ENCODE results near the gene MUC21.

GRCh38 chr6:30940361-30940986 is 43.0 kb upstream of the MUC21 start, which contains the start of gene MUCL3:
- TF ChIP-seq CTCF (IDR thresholded peaks at IDR 0.05 in 4 of 5, conservative IDR thresholded peaks at IDR 0.05 in 1 of 5) (no peak), POLR2A (IDR thresholded peaks at IDR 0.05) (no peak)

Data from gastrocnemius medialis (tissue), 4 donors.